ENCODE results near the gene CENPP.

GRCh38 chr9:92349771-92350739 lies 24.3 kb downstream of the CENPP start:
- TF ChIP-seq, protein P1, sequence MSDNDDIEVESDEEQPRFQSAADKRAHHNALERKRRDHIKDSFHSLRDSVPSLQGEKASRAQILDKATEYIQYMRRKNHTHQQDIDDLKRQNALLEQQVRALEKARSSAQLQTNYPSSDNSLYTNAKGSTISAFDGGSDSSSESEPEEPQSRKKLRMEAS (CRISPR knock-in tag; IDR thresholded peaks at IDR 0.05): no peak
- TF ChIP-seq CTCF (IDR thresholded peaks at IDR 0.05): no peak
- TF ChIP-seq JUN (CRISPR knock-in tag; IDR thresholded peaks at IDR 0.05): no peak
- TF ChIP-seq SMAD3 (CRISPR knock-in tag; IDR thresholded peaks at IDR 0.05; ENCODE audit: borderline replicate concordance): no peak
- TF ChIP-seq, protein P2, sequence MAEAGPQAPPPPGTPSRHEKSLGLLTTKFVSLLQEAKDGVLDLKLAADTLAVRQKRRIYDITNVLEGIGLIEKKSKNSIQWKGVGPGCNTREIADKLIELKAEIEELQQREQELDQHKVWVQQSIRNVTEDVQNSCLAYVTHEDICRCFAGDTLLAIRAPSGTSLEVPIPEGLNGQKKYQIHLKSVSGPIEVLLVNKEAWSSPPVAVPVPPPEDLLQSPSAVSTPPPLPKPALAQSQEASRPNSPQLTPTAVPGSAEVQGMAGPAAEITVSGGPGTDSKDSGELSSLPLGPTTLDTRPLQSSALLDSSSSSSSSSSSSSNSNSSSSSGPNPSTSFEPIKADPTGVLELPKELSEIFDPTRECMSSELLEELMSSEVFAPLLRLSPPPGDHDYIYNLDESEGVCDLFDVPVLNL (CRISPR knock-in tag; IDR thresholded peaks at IDR 0.05; ENCODE audit: borderline replicate concordance, low read depth): no peak
- TF ChIP-seq, protein P3, sequence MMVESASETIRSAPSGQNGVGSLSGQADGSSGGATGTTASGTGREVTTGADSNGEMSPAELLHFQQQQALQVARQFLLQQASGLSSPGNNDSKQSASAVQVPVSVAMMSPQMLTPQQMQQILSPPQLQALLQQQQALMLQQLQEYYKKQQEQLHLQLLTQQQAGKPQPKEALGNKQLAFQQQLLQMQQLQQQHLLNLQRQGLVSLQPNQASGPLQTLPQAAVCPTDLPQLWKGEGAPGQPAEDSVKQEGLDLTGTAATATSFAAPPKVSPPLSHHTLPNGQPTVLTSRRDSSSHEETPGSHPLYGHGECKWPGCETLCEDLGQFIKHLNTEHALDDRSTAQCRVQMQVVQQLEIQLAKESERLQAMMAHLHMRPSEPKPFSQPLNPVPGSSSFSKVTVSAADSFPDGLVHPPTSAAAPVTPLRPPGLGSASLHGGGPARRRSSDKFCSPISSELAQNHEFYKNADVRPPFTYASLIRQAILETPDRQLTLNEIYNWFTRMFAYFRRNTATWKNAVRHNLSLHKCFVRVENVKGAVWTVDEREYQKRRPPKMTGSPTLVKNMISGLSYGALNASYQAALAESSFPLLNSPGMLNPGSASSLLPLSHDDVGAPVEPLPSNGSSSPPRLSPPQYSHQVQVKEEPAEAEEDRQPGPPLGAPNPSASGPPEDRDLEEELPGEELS (CRISPR knock-in tag; IDR thresholded peaks at IDR 0.05): no peak
- no peak for TF ChIP-seq TEAD4 (CRISPR knock-in tag; IDR thresholded peaks at IDR 0.05)
- no peak for TF ChIP-seq CREB1 (CRISPR knock-in tag; IDR thresholded peaks at IDR 0.05)
